GM23338 (cell line): ENCODE measurements around the gene SLC7A4. TPM values are rescaled to one million over a fixed set of nuclear protein-coding genes. Genes with fewer than 3 reads are reported as not detected.

ENCODE experiments used
- ATAC-seq: fragments of 200-7000 bp; cut with Tn5 transposase; 3 replicates; pipeline ENCODE4 v1.9.1; 2020
- DNase-seq: peaks from one replicate; pipeline ENCODE4 v3.0.0-alpha.2; 2015; ENCODE audit warnings: low spot score
- H2AFZ ChIP-seq: fragments of 200-600 bp; sonication (generic); 2 replicates; pipeline ENCODE4 v1.8.0; 2016; ENCODE audit warnings: antibody characterized with exemption, mild to moderate bottlenecking, moderate library complexity
- H3F3A ChIP-seq: fragments of 200-600 bp; sonication (generic); replicated peaks from 2 replicates; pipeline ENCODE4 v1.8.0; 2017; ENCODE audit warnings: antibody characterized with exemption, mixed run types, low read depth
- H3K27ac ChIP-seq: fragments of 200-600 bp; sonication (generic); 2 replicates; pipeline ENCODE4 v1.6.1; 2016; ENCODE audit warnings: low read depth
- H3K27me3 ChIP-seq: fragments of 200-600 bp; sonication (generic); 2 replicates; pipeline ENCODE4 v1.8.0; 2016; ENCODE audit warnings: mild to moderate bottlenecking, mixed run types, moderate library complexity; ENCODE audit not compliant: insufficient read depth
- H3K36me3 ChIP-seq: fragments of 200-600 bp; sonication (generic); 2 replicates; pipeline ENCODE4 v1.8.0; 2016; ENCODE audit warnings: mild to moderate bottlenecking; ENCODE audit not compliant: insufficient read depth
- H3K4me1 ChIP-seq: fragments of 200-600 bp; sonication (generic); 2 replicates; pipeline ENCODE4 v1.8.0; 2016; ENCODE audit warnings: mild to moderate bottlenecking, moderate library complexity; ENCODE audit not compliant: insufficient read depth
- H3K4me2 ChIP-seq: fragments of 200-600 bp; sonication (generic); 2 replicates; pipeline ENCODE4 v1.7.1; 2017; ENCODE audit warnings: mixed run types
- H3K4me3 ChIP-seq: fragments of 200-600 bp; sonication (generic); 2 replicates; pipeline ENCODE4 v1.6.1; 2016; ENCODE audit warnings: mixed run types
- H3K79me2 ChIP-seq: fragments of 200-600 bp; sonication (generic); replicated peaks from 2 replicates; pipeline ENCODE4 v1.8.0; 2017; ENCODE audit warnings: mild to moderate bottlenecking; ENCODE audit not compliant: insufficient read depth
- H3K9me2 ChIP-seq: fragments of 200-600 bp; sonication (generic); 2 replicates; pipeline ENCODE4 v1.8.0; 2017; ENCODE audit not compliant: insufficient read depth
- H4K20me1 ChIP-seq: fragments of 200-600 bp; sonication (generic); replicated peaks from 2 replicates; pipeline ENCODE4 v1.8.0; 2017; ENCODE audit warnings: mild to moderate bottlenecking; ENCODE audit not compliant: insufficient read depth
- H3K27ac Mint-ChIP-seq: 2 replicates; pipeline ENCODE4 v1.8.0; 2020; ENCODE audit warnings: inconsistent platforms, mild to moderate bottlenecking, moderate library complexity, mixed read lengths
- H3K27me3 Mint-ChIP-seq: 3 replicates; pipeline ENCODE4 v1.8.0; 2022; ENCODE audit warnings: low read depth, mild to moderate bottlenecking, moderate library complexity, mixed read lengths, inconsistent platforms; ENCODE audit not compliant: insufficient read depth, poor library complexity
- H3K36me3 Mint-ChIP-seq: 3 replicates; pipeline ENCODE4 v1.8.0; 2021; ENCODE audit warnings: low read depth, mild to moderate bottlenecking, inconsistent platforms, moderate library complexity, mixed read lengths
- H3K4me1 Mint-ChIP-seq: 3 replicates; pipeline ENCODE4 v1.8.0; 2020; ENCODE audit warnings: mild to moderate bottlenecking, inconsistent platforms, mixed read lengths
- H3K4me3 Mint-ChIP-seq: 3 replicates; pipeline ENCODE4 v1.8.0; 2021; ENCODE audit warnings: moderate library complexity, mild to moderate bottlenecking, inconsistent platforms, mixed read lengths
- H3K9me3 Mint-ChIP-seq: 3 replicates; pipeline ENCODE4 v1.8.0; 2020; ENCODE audit warnings: moderate library complexity, mild to moderate bottlenecking, inconsistent platforms, mixed read lengths
- NANOG ChIP-seq: IDR thresholded peaks from 2 replicates; pipeline ENCODE4 v1.6.1; 2016; ENCODE audit warnings: antibody characterized with exemption, borderline replicate concordance
- ZNF462 ChIP-seq: fragments of 250-450 bp; sonication (Bioruptor Pico); IDR thresholded peaks from 2 replicates; pipeline ENCODE4 v1.5.0; 2020; ENCODE audit warnings: mild to moderate bottlenecking, moderate library complexity
- polyA plus RNA-seq: library from polyadenylated mRNA; unstranded; fragments of >200 nt; fragmentation: Nextera tagmentation; extraction: Ambion mirVana; gene quantifications from 2 replicates; pipeline ENCODE4 v1.2.1, GENCODE V29; 2016
- total RNA-seq: library from RNA; depleted of rRNA; stranded (reverse); fragments of >200 nt; shearing (Covaris generic); gene quantifications from 2 replicates; pipeline ENCODE4 v1.2.3, GENCODE V29; 2014

SLC7A4 gene
- total and polyA plus RNA-seq, 2 experiments from 2014 or later, result 0.07 to 0.44 TPM

GRCh38 chr22:21070690-21071615, 38.6 kb upstream of the SLC7A4 start (continued):
- TF ChIP-seq ZNF462 (CRISPR knock-in tag) (no peak), NANOG (no peak)

GRCh38 chr22:21069375-21069774, 37.0 kb upstream of the SLC7A4 start:
- Mint-ChIP-seq H3K4me3 (no peak overlapping the region), H3K27ac (no peak overlapping the region), H3K9me3 (peaks cover 2% of the 10 kb centered on the region; the same call in 1 of the 3 replicates), H3K36me3 (no peaks in the 10 kb centered on the region; the same call in 2 of the 3 replicates), H3K4me1 (no peaks in the 10 kb centered on the region), H3K27me3 (peaks cover 3% of the 10 kb centered on the region)
- no peak for TF ChIP-seq NANOG
- Histone ChIP-seq H2AFZ (no peak overlapping the region), H3K36me3 (no peaks in the 10 kb centered on the region), H3K4me1 (no peaks in the 10 kb centered on the region), H3K79me2 (no peaks in the 10 kb centered on the region), H3K27ac (no peak overlapping the region), H3K9me2 (no peaks in the 10 kb centered on the region), H3K27me3 (no peaks in the 10 kb centered on the region), H3K4me2 (no peak overlapping the region), H3K4me3 (no peak overlapping the region), H4K20me1 (no peaks in the 10 kb centered on the region), H3F3A (no peaks in the 10 kb centered on the region)
- ATAC-seq (no peak), DNase-seq (no peak)
